GM12872 (cell line): Measurements from ENCODE around the gene WDR5B.
A peak's percentile ranks its signal among the peaks of the same experiment; 100 is the strongest.

ENCODE experiments used
- CTCF ChIP-seq: IDR thresholded peaks from 3 replicates; pipeline ENCODE4 v1.5.1; 2011; ENCODE audit warnings: low read depth, mild to moderate bottlenecking, low read length, moderate library complexity; ENCODE audit not compliant: insufficient read depth

WDR5B gene

DNA sequence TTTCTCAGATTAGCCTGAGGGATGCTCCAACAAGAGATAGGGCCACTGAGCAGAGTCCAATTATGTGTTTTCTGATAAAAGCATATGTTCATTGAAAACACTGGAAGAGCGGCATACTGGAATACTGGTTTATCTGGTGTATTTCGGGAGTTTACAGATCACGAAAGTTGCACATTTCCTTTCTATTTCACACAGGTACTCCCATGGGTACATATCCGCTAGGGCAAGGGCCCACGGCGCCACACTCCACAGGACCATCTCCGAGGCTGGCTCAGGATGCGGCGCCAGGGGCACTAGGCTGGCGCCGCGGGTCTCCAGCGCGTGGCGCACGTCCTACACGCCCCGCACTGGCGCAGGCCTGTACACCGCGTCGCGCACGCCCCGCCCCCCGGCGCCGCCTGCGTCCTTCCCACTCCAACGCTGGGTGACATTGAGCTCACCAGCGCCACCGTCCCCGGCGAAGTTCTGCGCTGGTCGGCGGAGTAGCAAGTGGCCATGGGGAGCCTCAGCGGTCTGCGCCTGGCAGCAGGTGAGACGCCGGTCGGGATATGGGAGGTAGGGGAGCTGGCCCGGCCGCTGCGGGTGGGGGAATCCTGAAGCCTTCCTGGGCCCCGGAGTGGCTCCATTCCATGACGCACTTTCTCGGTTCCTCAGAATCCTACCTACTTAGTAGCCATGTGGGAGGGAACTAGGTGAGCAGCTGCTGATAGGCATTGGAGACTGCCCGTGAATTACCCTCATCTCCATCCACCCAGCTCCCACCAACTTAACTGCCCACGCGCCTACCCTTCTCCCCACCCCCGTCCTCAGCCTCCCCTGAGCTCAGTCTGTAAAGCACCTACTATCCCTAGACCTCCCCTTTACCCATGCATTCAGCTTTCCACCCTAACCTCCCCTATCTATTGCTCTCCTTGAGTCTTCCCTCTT is 31.8 kb downstream of the WDR5B start, which contains the start of gene FAM162A:
Gene FAM162A (plus strand): TSS at position 412 of the 927 bp plus-strand sequence. CDS start 84 bp downstream, at position 496.
- TF ChIP-seq CTCF: peak; percentile 67

DNA sequence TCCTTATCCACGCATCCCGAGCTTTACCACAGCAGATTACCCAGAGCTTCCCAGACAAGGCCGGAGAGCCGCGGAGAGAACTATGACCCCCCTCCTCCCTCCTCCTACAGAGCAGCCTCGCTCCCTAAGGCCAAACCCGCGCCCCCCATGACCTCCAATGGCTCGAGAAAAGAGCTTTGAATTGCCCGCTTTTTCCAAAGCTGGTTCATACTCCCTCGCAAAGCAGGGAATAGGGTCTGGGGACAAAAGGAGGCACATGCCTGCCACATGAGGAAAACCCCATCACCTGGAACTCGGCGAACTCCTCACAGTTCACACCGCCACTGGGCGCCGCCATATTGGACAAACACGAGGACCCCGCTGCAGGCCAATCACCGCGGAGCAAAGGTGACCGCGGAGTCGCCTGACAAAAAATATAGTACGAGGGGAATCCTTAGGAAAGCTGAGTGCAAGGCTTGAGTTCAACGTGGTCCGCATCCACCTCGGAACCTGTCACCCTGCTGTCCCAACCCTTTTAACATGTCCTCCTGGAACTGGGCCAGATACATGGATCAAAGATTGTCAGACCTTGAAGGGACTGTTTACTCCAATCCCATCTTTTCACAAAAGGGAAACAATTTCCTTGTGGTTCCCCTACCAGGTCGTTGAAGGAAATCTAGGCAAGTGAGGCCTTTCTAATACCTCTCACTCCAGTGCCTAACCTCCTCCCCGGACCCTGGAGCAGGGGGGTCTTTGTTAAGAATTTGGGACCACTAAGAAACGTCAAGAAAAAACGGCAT is 32.8 kb downstream of the WDR5B start, which contains the start of gene MIX23:
Gene MIX23 (minus strand): TSS at position 344 of the 779 bp plus-strand sequence. CDS start 7 bp downstream, at position 337.
- no peak for TF ChIP-seq CTCF

DNA sequence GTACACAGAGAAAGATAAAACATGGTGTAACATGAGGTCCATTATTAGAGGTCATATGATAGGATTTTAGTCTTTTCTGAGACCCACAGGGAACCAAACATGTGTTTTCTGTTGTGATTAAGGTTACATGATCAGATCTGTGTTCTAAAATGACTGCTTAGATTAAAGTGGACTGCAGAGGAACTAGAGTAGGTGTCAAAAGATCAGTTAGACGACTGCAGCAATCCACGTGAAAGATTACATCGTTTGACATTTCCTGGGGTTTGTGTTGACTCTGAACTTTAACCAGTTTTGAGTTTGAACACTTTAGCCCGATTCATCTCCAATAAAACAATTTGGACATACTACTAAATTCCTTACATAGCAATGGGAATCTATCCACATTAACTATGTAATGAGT is 37.9 kb downstream of the WDR5B start:
- TF ChIP-seq CTCF: no peak

- TF ChIP-seq CTCF: no peak
Measured at GRCh38 chr3:122374034-122374433, 41.8 kb downstream of the WDR5B start.

- TF ChIP-seq CTCF: no peak
Measured at GRCh38 chr3:122366379-122366749, 49.5 kb downstream of the WDR5B start.

DNA sequence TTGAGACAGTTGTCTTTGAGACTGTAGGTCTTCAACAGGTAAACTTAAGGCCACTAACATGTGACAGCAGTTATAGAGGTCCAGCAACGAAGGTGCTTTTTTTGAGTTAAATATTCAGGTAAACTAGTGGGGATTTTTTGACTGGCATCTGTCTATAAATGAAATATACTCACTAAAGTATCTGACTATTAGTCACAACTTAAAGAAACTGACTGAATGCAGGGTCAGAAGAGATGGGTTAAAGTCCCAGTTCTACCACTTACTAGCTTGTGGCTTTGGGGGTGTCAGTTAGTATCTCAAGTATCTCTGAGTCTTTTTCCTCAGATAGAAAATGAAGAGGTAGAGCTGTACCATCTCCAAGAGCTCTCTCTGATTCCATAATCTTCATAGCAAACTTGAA is 50.8 kb downstream of the WDR5B start:
- TF ChIP-seq CTCF: no peak

- TF ChIP-seq CTCF: no peak
Measured at GRCh38 chr3:122364490-122364889, 51.4 kb downstream of the WDR5B start.
